NCI-H1417 (cell line): ENCODE measurements around the gene GLB1L.

Experiments used
- DNase-seq, 3 experiments: peaks; one replicate each; lab custom pipeline; 2025; lab: John Stamatoyannopoulos, UW

The GLB1L gene

GRCh38 chr2:219223831-219224610 is 21.2 kb downstream of the GLB1L start:
- no peak for DNase-seq

DNA sequence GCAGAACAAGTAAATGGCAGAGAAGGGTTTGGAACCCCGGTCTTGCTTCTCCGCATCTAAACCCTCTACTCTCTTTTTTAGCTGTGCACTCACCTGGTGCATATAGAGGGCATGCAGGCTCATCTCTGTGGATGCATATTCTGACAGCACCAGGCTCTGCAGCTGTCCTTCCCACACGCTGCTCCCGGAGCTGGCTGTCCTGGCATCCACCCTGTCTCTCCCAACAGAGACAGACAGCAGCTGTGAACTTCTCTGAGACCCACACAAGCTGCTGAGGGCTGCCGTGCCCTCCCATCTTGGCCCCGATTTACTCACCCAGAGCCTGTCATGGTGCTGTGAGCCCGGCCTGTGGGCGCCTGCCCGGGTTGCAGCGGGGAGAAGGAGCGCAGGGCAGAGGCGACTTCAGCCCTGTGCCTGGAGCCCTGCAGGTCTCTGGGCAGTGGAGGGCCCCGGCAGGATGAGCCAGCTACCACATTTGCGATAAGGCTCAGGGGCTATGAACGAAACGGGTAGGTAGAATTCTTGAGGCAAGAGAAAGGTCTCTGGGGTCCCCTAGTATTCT is 23.2 kb downstream of the GLB1L start:
- no peak for DNase-seq

DNA sequence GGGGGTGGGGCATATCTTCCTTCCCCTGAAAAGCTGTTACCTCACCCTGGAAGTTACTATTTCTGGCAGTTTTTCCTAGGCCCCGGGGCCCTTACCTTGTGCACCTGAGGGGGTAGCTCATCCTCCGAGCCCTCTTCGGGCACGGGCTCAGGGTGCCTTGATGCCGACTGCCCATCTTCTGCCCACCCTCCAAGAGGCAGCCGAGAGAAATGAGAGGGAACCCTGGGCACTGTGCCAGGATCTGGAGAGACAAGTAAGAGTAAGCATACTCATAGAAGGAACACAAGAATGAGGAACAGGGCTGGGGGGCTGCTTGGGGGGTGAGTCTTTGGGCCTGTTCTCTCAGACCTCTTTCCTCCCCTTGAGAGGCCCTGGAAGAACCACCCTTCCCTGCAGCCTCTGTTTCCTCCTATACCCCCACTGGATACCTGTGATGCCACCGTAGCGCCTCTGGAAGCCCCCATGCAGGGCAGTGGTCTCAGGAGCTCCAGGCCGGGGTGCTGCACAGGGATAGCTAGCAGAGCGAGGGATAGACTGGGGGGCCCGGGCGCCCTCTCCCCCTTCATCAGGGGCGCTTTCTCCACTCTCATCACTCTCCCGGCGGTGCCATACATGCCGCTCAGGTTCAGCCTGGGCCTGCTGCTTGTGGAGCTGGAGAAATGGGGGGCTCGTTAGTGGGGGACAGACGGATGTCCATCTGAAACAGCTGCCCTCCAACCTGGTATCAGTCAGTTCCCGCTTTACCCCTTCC is 24.4 kb downstream of the GLB1L start:
- DNase-seq, result no peak

DNA sequence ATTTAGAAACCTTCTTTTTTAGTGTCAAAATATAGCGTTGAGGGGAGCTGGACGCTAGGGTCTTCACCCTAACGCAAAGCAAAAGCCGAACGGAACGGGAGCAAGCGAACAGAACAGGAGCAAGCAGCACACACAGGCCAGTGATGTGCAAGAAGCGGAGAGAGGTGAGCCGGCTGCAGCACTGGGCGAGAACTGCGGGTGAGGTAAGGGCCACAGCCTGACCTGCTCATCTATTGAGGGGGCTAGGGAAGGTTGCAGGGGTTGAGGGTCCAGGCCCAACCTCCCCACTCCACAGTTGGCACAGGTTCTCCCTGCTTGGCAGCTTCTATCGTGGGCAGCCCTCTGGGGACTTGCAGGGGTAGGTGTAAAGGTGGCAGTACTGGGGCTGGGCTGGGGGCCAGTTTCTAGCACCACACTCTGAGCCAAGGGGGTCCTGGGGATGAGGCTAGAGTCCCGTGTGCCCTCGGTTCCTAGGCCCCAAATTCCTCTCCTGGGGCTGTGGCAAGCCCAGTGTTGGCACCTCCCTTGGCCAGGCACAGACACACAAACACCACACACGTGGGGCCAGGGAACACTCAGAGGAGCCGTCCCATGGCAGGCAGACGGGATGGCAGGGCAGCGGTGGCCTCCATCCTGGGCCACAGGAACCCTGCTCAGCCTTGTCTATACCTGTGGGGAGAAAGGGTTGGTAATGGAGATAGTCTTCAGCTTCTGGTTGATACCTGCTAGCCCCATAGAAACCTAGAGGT is 25.3 kb downstream of the GLB1L start:
- DNase-seq, result no peak

GRCh38 chr2:219218732-219219701 is 26.2 kb downstream of the GLB1L start, which contains the start of gene ABCB6:
Gene ABCB6 (minus strand): TSS chr2:219218958. CDS start chr2:219218673, 285 bp downstream.
- peak; percentile 88 to 98 (median 96) for DNase-seq

- peak in 2 of 3 experiments; percentile 92 for DNase-seq
Observed at GRCh38 chr2:219218217-219218731, 27.0 kb downstream of the GLB1L start.

DNA sequence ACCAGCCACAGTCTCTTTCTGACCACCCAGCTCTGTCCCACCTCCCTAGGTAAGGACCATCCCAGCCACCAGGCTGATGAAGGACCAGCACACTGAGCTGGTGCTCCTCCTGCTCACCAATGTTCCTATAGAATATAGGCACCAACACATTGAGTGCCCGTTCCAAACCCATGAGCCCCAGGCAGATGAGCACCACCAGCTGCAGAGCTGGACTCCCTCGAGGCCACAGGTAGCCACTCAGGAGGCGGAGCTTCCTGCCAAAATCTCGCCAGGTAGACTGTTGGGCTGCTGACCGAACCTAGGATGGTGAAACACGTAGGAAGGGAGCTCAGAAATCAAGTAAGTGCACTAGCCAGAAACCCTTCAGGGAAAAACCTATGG is 28.7 kb downstream of the GLB1L start:
- no peak for DNase-seq

GRCh38 chr2:219215871-219216534 is 29.2 kb downstream of the GLB1L start:
- DNase-seq, result no peak

GRCh38 chr2:219214786-219215185 is 30.5 kb downstream of the GLB1L start:
- no peak for DNase-seq

- DNase-seq, result no peak
Observed at GRCh38 chr2:219214141-219214540, 31.1 kb downstream of the GLB1L start.

GRCh38 chr2:219213486-219214071 is 31.7 kb downstream of the GLB1L start:
- DNase-seq, result no peak

DNA sequence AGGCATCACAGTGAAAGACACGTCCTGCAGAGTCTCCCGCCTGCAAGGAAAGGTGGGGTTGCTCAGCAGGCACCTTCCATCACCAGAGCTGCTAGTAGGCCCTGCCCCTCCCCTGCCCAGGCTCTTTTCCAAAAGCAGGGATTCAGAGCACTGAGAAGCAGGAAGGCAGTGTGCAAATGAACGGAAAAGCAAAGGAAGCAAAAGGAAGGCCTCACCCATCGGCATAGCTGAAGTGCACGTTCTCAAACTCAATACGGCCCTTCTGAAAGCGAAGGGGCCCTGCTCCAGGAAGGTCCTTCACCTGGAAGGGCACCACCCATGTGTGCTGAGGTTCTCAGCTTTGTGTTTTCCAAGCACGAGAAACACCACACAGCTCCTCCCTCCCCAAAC is 32.2 kb downstream of the GLB1L start:
- DNase-seq, result no peak

- DNase-seq, result no peak
Observed at GRCh38 chr2:219210886-219211362, 34.3 kb downstream of the GLB1L start.

- no peak for DNase-seq
Observed at GRCh38 chr2:219210196-219210885, 34.9 kb downstream of the GLB1L start.

GRCh38 chr2:219209236-219210195 is 35.7 kb downstream of the GLB1L start:
- DNase-seq, result no peak

- DNase-seq, result peak in 1 of 3 experiments; percentile 22
Observed at GRCh38 chr2:219207884-219208740, 37.1 kb downstream of the GLB1L start.
